GM23338 (cell line): Measurements from ENCODE around the gene SLC5A2. TPM values are rescaled to one million over a fixed set of nuclear protein-coding genes. Genes with fewer than 3 reads are reported as not detected.

Experiments
- ATAC-seq: fragments of 200-7000 bp; cut with Tn5 transposase; 3 replicates; pipeline ENCODE4 v1.9.1; 2020
- DNase-seq: peaks from one replicate; pipeline ENCODE4 v3.0.0-alpha.2; 2015; ENCODE audit warnings: low spot score
- H2AFZ ChIP-seq: fragments of 200-600 bp; sonication (generic); 2 replicates; pipeline ENCODE4 v1.8.0; 2016; ENCODE audit warnings: antibody characterized with exemption, mild to moderate bottlenecking, moderate library complexity
- H3F3A ChIP-seq: fragments of 200-600 bp; sonication (generic); replicated peaks from 2 replicates; pipeline ENCODE4 v1.8.0; 2017; ENCODE audit warnings: antibody characterized with exemption, mixed run types, low read depth
- H3K27ac ChIP-seq: fragments of 200-600 bp; sonication (generic); 2 replicates; pipeline ENCODE4 v1.6.1; 2016; ENCODE audit warnings: low read depth
- H3K27me3 ChIP-seq: fragments of 200-600 bp; sonication (generic); 2 replicates; pipeline ENCODE4 v1.8.0; 2016; ENCODE audit warnings: mild to moderate bottlenecking, mixed run types, moderate library complexity; ENCODE audit not compliant: insufficient read depth
- H3K36me3 ChIP-seq: fragments of 200-600 bp; sonication (generic); 2 replicates; pipeline ENCODE4 v1.8.0; 2016; ENCODE audit warnings: mild to moderate bottlenecking; ENCODE audit not compliant: insufficient read depth
- H3K4me1 ChIP-seq: fragments of 200-600 bp; sonication (generic); 2 replicates; pipeline ENCODE4 v1.8.0; 2016; ENCODE audit warnings: mild to moderate bottlenecking, moderate library complexity; ENCODE audit not compliant: insufficient read depth
- H3K4me2 ChIP-seq: fragments of 200-600 bp; sonication (generic); 2 replicates; pipeline ENCODE4 v1.7.1; 2017; ENCODE audit warnings: mixed run types
- H3K4me3 ChIP-seq: fragments of 200-600 bp; sonication (generic); 2 replicates; pipeline ENCODE4 v1.6.1; 2016; ENCODE audit warnings: mixed run types
- H3K79me2 ChIP-seq: fragments of 200-600 bp; sonication (generic); replicated peaks from 2 replicates; pipeline ENCODE4 v1.8.0; 2017; ENCODE audit warnings: mild to moderate bottlenecking; ENCODE audit not compliant: insufficient read depth
- H3K9me2 ChIP-seq: fragments of 200-600 bp; sonication (generic); 2 replicates; pipeline ENCODE4 v1.8.0; 2017; ENCODE audit not compliant: insufficient read depth
- H4K20me1 ChIP-seq: fragments of 200-600 bp; sonication (generic); replicated peaks from 2 replicates; pipeline ENCODE4 v1.8.0; 2017; ENCODE audit warnings: mild to moderate bottlenecking; ENCODE audit not compliant: insufficient read depth
- H3K27ac Mint-ChIP-seq: 2 replicates; pipeline ENCODE4 v1.8.0; 2020; ENCODE audit warnings: inconsistent platforms, mild to moderate bottlenecking, moderate library complexity, mixed read lengths
- H3K27me3 Mint-ChIP-seq: 3 replicates; pipeline ENCODE4 v1.8.0; 2022; ENCODE audit warnings: low read depth, mild to moderate bottlenecking, moderate library complexity, mixed read lengths, inconsistent platforms; ENCODE audit not compliant: insufficient read depth, poor library complexity
- H3K36me3 Mint-ChIP-seq: 3 replicates; pipeline ENCODE4 v1.8.0; 2021; ENCODE audit warnings: low read depth, mild to moderate bottlenecking, inconsistent platforms, moderate library complexity, mixed read lengths
- H3K4me1 Mint-ChIP-seq: 3 replicates; pipeline ENCODE4 v1.8.0; 2020; ENCODE audit warnings: mild to moderate bottlenecking, inconsistent platforms, mixed read lengths
- H3K4me3 Mint-ChIP-seq: 3 replicates; pipeline ENCODE4 v1.8.0; 2021; ENCODE audit warnings: moderate library complexity, mild to moderate bottlenecking, inconsistent platforms, mixed read lengths
- H3K9me3 Mint-ChIP-seq: 3 replicates; pipeline ENCODE4 v1.8.0; 2020; ENCODE audit warnings: moderate library complexity, mild to moderate bottlenecking, inconsistent platforms, mixed read lengths
- EZH2 ChIP-seq: fragments of 200-600 bp; sonication (generic); IDR thresholded peaks from one replicate; pipeline ENCODE4 v1.8.0; 2017; ENCODE audit warnings: antibody characterized with exemption, mild to moderate bottlenecking, low read depth; ENCODE audit not compliant: unreplicated experiment
- EZH2phosphoT487 ChIP-seq: fragments of 200-600 bp; sonication (generic); IDR thresholded peaks from one replicate; pipeline ENCODE4 v1.8.1; 2018; ENCODE audit warnings: antibody characterized with exemption; ENCODE audit not compliant: unreplicated experiment
- JUNB ChIP-seq: IDR thresholded peaks from one replicate; pipeline ENCODE4 v1.6.1; 2016; ENCODE audit warnings: antibody characterized with exemption; ENCODE audit not compliant: unreplicated experiment
- NANOG ChIP-seq: IDR thresholded peaks from 2 replicates; pipeline ENCODE4 v1.6.1; 2016; ENCODE audit warnings: antibody characterized with exemption, borderline replicate concordance
- POLR2AphosphoS5 ChIP-seq: IDR thresholded peaks from 2 replicates; pipeline ENCODE4 v1.6.1; 2016; ENCODE audit warnings: antibody characterized with exemption, low read depth
- long read RNA-seq: library from polyadenylated mRNA; unstranded; transcript quantifications from one replicate; pipeline ENCODE4 v2.0.0, GENCODE V29; 2020; ENCODE audit not compliant: unreplicated experiment
- polyA plus RNA-seq: library from polyadenylated mRNA; unstranded; fragments of >200 nt; fragmentation: Nextera tagmentation; extraction: Ambion mirVana; gene quantifications from 2 replicates; pipeline ENCODE4 v1.2.1, GENCODE V29; 2016
- total RNA-seq: library from RNA; depleted of rRNA; stranded (reverse); fragments of >200 nt; shearing (Covaris generic); gene quantifications from 2 replicates; pipeline ENCODE4 v1.2.3, GENCODE V29; 2014; rRNA removed
- TF ChIP-seq, protein P1 (sequence below), 2 experiments: fragments of 200-600 bp in 1 of 2; sonication (generic) in 1 of 2; conservative IDR thresholded peaks; 2 replicates each; pipeline versions ENCODE4 v1.5.1 to v1.6.1; 2016 to 2017; ENCODE audit warnings: antibody characterized with exemption in 2 of 2, low read depth in 2 of 2, mild to moderate bottlenecking in 2 of 2, moderate library complexity in 1 of 2
- TF ChIP-seq, protein P2 (sequence below): IDR thresholded peaks from one replicate; pipeline ENCODE4 v1.6.1; 2018; ENCODE audit warnings: antibody characterized with exemption; ENCODE audit not compliant: unreplicated experiment
- TF ChIP-seq, protein P3 (sequence below): fragments of 250-450 bp; sonication (Bioruptor Pico); IDR thresholded peaks from 2 replicates; pipeline ENCODE4 v1.5.0; 2020; ENCODE audit warnings: mild to moderate bottlenecking, moderate library complexity
- TF ChIP-seq, protein P4 (sequence below): IDR thresholded peaks from 2 replicates; pipeline ENCODE4 v1.6.1; 2016; ENCODE audit warnings: antibody characterized with exemption

Gene SLC5A2
- total RNA-seq, result 0.66 and 0.76 TPM in 2 replicates
- polyA plus RNA-seq, result 3.6 and 7.3 TPM in 2 replicates
- long read RNA-seq, result 0 reads

DNA sequence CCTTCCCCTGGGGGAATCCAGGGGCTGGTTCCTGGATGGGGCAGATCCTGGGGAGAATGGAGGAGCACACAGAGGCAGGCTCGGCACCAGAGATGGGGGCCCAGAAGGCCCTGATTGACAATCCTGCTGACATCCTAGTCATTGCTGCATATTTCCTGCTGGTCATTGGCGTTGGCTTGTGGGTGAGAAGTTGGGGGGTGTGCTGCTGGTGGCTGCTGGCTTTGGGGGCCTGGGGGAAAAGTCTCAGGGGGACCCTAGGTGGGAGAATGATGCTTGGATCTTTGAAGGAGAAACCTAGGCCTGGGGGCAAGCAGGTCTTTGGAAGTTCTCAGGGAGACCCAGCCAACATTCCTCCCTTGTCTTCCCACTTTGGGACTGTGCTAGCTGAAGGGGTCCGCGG lies at the start of gene SLC5A2:
Gene SLC5A2 (plus strand): TSS at position 43 of the 400 bp plus-strand sequence. CDS start 14 bp downstream, at position 57.
- Histone ChIP-seq H3K27me3 (peaks cover 76% of the 10 kb centered on the region), H2AFZ (no peak within 1 kb of the TSS), H3F3A (no peaks in the 10 kb centered on the region), H3K4me3 (no peak within 1 kb of the TSS), H3K4me2 (no peak within 1 kb of the TSS), H3K27ac (no peak within 1 kb of the TSS), H3K4me1 (no peaks in the 10 kb centered on the region; the same call in 1 of the 2 replicates), H3K79me2 (no peaks in the 10 kb centered on the region), H4K20me1 (no peaks in the 10 kb centered on the region), H3K9me2 (no peaks in the 10 kb centered on the region), H3K36me3 (no peaks in the 10 kb centered on the region)
- no peak for DNase-seq
- Mint-ChIP-seq H3K4me3 (no peak within 1 kb of the TSS; the same call in 2 of the 3 replicates), H3K9me3 (no peaks in the 10 kb centered on the region), H3K36me3 (no peaks in the 10 kb centered on the region), H3K27me3 (peaks cover 52% of the 10 kb centered on the region), H3K4me1 (peaks cover 13% of the 10 kb centered on the region; the same call in 2 of the 3 replicates), H3K27ac (no peak within 1 kb of the TSS)
- TF ChIP-seq, protein P1, sequence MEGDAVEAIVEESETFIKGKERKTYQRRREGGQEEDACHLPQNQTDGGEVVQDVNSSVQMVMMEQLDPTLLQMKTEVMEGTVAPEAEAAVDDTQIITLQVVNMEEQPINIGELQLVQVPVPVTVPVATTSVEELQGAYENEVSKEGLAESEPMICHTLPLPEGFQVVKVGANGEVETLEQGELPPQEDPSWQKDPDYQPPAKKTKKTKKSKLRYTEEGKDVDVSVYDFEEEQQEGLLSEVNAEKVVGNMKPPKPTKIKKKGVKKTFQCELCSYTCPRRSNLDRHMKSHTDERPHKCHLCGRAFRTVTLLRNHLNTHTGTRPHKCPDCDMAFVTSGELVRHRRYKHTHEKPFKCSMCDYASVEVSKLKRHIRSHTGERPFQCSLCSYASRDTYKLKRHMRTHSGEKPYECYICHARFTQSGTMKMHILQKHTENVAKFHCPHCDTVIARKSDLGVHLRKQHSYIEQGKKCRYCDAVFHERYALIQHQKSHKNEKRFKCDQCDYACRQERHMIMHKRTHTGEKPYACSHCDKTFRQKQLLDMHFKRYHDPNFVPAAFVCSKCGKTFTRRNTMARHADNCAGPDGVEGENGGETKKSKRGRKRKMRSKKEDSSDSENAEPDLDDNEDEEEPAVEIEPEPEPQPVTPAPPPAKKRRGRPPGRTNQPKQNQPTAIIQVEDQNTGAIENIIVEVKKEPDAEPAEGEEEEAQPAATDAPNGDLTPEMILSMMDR (conservative IDR thresholded peaks at IDR 0.05; ENCODE audit: low read depth in 2 of 2), result no peak
- no peak for TF ChIP-seq NANOG
- TF ChIP-seq, protein P2, sequence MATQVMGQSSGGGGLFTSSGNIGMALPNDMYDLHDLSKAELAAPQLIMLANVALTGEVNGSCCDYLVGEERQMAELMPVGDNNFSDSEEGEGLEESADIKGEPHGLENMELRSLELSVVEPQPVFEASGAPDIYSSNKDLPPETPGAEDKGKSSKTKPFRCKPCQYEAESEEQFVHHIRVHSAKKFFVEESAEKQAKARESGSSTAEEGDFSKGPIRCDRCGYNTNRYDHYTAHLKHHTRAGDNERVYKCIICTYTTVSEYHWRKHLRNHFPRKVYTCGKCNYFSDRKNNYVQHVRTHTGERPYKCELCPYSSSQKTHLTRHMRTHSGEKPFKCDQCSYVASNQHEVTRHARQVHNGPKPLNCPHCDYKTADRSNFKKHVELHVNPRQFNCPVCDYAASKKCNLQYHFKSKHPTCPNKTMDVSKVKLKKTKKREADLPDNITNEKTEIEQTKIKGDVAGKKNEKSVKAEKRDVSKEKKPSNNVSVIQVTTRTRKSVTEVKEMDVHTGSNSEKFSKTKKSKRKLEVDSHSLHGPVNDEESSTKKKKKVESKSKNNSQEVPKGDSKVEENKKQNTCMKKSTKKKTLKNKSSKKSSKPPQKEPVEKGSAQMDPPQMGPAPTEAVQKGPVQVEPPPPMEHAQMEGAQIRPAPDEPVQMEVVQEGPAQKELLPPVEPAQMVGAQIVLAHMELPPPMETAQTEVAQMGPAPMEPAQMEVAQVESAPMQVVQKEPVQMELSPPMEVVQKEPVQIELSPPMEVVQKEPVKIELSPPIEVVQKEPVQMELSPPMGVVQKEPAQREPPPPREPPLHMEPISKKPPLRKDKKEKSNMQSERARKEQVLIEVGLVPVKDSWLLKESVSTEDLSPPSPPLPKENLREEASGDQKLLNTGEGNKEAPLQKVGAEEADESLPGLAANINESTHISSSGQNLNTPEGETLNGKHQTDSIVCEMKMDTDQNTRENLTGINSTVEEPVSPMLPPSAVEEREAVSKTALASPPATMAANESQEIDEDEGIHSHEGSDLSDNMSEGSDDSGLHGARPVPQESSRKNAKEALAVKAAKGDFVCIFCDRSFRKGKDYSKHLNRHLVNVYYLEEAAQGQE, result no peak
- TF ChIP-seq, protein P3, sequence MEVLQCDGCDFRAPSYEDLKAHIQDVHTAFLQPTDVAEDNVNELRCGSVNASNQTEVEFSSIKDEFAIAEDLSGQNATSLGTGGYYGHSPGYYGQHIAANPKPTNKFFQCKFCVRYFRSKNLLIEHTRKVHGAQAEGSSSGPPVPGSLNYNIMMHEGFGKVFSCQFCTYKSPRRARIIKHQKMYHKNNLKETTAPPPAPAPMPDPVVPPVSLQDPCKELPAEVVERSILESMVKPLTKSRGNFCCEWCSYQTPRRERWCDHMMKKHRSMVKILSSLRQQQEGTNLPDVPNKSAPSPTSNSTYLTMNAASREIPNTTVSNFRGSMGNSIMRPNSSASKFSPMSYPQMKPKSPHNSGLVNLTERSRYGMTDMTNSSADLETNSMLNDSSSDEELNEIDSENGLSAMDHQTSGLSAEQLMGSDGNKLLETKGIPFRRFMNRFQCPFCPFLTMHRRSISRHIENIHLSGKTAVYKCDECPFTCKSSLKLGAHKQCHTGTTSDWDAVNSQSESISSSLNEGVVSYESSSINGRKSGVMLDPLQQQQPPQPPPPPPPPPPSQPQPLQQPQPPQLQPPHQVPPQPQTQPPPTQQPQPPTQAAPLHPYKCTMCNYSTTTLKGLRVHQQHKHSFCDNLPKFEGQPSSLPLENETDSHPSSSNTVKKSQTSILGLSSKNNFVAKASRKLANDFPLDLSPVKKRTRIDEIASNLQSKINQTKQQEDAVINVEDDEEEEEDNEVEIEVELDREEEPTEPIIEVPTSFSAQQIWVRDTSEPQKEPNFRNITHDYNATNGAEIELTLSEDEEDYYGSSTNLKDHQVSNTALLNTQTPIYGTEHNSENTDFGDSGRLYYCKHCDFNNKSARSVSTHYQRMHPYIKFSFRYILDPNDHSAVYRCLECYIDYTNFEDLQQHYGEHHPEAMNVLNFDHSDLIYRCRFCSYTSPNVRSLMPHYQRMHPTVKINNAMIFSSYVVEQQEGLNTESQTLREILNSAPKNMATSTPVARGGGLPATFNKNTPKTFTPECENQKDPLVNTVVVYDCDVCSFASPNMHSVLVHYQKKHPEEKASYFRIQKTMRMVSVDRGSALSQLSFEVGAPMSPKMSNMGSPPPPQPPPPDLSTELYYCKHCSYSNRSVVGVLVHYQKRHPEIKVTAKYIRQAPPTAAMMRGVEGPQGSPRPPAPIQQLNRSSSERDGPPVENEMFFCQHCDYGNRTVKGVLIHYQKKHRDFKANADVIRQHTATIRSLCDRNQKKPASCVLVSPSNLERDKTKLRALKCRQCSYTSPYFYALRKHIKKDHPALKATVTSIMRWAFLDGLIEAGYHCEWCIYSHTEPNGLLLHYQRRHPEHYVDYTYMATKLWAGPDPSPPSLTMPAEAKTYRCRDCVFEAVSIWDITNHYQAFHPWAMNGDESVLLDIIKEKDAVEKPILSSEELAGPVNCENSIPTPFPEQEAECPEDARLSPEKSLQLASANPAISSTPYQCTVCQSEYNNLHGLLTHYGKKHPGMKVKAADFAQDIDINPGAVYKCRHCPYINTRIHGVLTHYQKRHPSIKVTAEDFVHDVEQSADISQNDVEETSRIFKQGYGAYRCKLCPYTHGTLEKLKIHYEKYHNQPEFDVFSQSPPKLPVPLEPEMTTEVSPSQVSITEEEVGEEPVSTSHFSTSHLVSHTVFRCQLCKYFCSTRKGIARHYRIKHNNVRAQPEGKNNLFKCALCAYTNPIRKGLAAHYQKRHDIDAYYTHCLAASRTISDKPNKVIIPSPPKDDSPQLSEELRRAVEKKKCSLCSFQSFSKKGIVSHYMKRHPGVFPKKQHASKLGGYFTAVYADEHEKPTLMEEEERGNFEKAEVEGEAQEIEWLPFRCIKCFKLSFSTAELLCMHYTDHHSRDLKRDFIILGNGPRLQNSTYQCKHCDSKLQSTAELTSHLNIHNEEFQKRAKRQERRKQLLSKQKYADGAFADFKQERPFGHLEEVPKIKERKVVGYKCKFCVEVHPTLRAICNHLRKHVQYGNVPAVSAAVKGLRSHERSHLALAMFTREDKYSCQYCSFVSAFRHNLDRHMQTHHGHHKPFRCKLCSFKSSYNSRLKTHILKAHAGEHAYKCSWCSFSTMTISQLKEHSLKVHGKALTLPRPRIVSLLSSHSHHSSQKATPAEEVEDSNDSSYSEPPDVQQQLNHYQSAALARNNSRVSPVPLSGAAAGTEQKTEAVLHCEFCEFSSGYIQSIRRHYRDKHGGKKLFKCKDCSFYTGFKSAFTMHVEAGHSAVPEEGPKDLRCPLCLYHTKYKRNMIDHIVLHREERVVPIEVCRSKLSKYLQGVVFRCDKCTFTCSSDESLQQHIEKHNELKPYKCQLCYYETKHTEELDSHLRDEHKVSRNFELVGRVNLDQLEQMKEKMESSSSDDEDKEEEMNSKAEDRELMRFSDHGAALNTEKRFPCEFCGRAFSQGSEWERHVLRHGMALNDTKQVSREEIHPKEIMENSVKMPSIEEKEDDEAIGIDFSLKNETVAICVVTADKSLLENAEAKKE, result no peak
- TF ChIP-seq, protein P4, sequence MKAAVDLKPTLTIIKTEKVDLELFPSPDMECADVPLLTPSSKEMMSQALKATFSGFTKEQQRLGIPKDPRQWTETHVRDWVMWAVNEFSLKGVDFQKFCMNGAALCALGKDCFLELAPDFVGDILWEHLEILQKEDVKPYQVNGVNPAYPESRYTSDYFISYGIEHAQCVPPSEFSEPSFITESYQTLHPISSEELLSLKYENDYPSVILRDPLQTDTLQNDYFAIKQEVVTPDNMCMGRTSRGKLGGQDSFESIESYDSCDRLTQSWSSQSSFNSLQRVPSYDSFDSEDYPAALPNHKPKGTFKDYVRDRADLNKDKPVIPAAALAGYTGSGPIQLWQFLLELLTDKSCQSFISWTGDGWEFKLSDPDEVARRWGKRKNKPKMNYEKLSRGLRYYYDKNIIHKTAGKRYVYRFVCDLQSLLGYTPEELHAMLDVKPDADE, result no peak
- TF ChIP-seq EZH2, result no peak
- TF ChIP-seq POLR2AphosphoS5, result no peak
- no peak for TF ChIP-seq JUNB
- TF ChIP-seq EZH2phosphoT487, result no peak
- ATAC-seq, result no peak
